GM04504 (cell line): ENCODE data around the gene SMIM13.
A peak's percentile ranks its signal among the peaks of the same experiment; 100 is the strongest.

Source experiments
- DNase-seq: peaks from one replicate; pipeline ENCODE4 v3.0.0-alpha.2; 2012; ENCODE audit warnings: low read depth

SMIM13 gene

GRCh38 chr6:11122380-11122779 is 28.7 kb downstream of the SMIM13 start:
- DNase-seq, result no peak

DNA sequence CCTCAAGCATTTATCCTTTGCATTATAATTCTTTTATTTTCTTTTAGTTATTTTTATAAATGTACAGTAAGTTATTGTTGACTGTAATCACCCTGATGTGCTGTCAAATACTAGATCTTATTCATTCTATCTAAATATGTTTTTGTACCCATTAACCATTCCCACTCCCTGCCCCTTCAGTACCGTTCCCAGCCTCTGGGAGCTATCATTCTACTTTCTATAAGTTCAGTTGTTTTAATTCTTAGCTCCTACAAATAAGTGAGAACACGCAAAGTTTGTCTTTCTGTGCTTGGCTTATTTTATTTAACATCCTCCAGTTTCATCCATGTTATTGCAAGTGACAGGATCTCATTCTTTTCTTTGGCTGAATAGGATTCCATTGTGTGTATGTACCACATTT is 30.3 kb downstream of the SMIM13 start:
- DNase-seq, result no peak

- no peak for DNase-seq
Observed at GRCh38 chr6:11126876-11127275, 33.2 kb downstream of the SMIM13 start.

GRCh38 chr6:11128608-11129007 is 35.0 kb downstream of the SMIM13 start:
- DNase-seq, result no peak

DNA sequence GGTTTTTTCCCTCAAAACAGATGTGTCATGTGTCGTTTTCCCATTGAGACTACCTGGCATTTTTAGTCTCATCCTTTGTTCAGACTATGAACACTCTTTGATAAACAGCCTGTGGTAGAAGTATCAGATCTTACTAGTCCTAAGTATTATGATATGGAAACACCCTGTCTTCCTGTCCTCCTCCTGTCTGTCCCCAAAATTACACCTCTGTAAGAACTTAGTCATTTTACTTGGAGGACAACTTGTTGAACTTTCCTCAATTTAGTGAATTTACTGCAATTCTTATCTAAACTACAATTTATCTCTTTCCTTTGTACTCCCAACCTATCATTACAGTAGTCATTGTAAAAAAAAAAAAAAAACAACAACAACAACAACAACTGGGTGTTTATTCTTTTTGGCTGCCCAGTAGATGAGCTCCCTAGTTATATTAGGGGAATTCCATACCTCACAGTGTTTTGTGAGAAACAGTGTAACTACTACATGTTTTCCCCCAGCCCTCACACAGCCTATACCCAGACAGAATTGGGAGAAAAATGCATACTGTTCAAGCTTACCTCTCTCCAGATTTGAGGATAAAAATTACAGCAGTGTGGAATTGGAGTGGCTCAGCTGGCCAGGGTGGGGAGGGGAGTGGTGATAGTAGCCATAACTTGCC is 36.4 kb downstream of the SMIM13 start:
- DNase-seq, result no peak

DNA sequence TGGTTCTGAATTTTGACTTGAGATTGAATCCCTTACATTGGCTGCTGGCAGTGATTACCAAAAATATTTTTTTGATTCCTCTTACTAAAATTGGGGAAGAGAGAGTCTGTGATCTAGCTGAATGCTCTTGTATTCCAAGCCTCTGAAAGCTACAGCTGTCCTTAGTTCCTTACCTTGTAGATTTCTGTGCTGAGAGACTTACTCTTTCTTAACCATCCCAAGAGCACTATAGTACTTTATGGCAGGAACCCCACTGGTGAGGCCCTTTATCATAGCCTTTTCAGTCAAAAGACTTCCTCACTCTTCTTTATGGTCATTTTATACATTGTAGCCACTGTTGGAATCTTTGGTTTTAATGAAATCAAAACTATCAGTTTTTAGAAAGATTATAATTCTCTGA is 37.0 kb downstream of the SMIM13 start:
- DNase-seq, result no peak

DNA sequence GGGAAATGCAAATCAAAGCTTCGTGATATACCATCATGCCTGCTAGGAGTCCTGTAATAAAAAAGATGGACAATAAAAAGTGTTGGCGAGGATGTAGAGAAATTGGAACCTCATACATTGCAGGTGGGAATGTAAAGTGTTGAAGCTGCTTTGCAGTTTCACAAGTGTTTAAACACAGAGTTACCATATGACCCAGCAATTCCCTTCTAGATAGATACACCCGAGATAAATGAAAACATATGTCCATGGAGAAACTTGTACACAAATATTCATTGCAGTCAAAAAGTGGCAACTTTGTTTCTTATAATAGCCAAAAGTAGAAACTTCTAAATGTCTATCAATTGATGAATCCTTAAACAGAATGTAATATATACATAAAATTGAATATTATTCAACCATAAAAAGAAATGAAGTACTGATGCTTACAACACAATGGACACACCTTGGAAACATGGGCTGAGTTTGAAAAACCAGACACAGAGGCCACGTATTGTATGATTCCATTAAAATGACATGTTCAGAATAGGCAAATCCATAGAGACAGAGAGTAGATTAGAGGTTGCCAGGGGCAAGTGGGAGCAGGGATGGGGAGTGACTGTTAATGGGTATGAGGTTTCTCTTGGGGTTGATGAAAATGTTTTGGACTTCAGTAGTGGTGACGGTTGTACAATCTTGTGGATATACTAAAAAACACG is 38.7 kb downstream of the SMIM13 start:
- DNase-seq, result no peak

- DNase-seq, result no peak
Observed at GRCh38 chr6:11133281-11133680, 39.6 kb downstream of the SMIM13 start.

GRCh38 chr6:11136809-11137208 is 43.2 kb downstream of the SMIM13 start:
- DNase-seq, result no peak

GRCh38 chr6:11139051-11139960 is 45.7 kb downstream of the SMIM13 start:
- no peak for DNase-seq

- DNase-seq, result no peak
Observed at GRCh38 chr6:11140056-11140455, 46.4 kb downstream of the SMIM13 start.

DNA sequence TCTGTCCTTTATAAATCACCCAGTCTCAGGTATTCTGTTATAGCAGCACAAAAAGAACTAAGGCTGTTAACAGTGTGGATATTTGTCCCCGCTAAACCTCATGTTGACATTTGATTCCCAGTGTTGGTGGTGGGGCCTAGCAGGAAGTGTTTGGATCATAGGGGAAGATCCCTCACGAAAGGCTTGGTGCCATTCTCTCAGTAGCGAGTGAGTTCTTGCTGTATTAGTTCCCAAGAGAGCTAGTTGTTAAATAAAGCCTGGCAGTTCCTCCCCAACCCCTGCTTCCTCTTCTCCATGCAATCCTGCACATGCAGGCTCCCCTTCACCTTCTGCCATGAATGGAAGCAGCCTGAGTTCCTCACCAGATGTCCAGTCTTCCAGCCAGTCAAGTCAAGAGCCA is 47.7 kb downstream of the SMIM13 start:
- no peak for DNase-seq

GRCh38 chr6:11142296-11143027 is 48.8 kb downstream of the SMIM13 start:
- DNase-seq, result no peak

- DNase-seq, result peak; percentile 80
Observed at GRCh38 chr6:11143394-11144371, 50.0 kb downstream of the SMIM13 start.

DNA sequence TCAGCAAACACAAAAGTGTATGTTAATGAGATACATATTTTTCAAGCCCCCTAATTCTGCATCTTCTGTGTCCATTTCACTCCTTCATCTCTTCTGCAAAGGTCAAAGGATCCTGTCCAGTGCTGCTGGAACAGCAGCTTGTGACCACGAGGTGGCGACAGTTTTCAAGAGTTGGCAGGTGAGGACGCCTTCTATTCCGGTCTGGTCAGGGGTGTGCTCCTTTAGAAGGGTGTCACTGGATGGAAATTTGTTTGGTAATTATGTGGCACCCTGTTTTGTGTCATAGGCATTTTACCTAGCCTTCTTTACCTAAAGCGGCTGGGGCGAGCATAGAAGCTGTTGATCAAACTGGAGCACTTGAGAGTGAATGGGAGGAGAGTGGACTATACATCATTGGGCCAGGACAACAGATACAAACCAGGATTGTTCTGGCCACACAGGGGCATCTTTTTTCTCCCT is 50.8 kb downstream of the SMIM13 start:
- peak; percentile 40 for DNase-seq

DNA sequence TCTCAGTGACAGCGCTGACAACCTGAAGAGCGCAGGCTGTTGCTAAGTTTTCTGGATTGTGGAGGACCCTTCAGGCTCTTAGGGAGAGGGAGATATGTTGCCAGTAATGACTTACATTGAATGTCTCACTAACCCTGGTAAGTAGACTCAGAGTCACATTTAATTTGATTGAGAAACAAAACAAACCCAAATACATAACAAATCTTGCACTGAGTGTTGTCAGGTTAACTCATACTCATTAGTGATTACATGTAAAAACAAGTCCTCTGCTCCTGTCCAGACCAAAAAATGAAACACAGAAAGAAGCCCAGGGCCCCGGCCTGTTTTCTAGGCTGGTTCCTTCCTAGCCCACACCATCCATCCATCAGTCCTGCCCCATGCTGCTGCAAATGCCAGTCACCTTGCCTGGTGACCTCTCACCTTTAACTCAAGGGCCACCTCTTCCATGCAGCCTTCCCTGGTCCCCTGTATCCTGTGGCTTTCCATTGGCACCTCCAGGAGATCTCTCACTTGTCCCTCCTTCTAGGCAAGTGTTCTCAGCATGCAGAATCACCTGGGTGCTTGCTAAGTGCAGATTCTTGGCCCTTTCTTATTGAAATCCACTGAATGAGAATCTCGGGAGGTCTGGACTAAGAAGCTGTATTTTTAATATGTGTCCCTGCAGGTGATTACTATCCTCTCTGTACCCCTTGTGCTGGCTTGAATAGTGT is 52.6 kb downstream of the SMIM13 start:
- no peak for DNase-seq

- no peak for DNase-seq
Observed at GRCh38 chr6:11149551-11149950, 55.9 kb downstream of the SMIM13 start.

DNA sequence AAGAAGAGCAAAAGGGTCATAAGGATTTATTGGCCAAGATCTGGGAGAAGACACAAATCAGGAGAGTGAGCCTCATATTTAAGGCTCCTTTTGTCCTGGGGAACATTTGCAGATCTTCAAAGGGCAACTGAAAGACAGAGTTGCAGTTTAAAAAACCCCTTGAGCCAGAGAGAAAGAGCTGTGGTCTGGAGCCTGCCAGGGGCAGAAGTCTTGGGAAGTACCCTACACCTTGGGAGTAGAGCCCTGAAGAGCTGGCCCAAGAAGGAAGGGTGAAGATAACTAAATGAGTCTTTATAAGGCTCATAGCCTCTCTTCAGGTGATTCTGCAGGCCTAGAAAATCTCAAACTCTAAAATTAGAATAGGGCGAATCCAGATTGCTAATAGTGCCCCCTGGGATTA is 57.9 kb downstream of the SMIM13 start:
- DNase-seq, result no peak

DNA sequence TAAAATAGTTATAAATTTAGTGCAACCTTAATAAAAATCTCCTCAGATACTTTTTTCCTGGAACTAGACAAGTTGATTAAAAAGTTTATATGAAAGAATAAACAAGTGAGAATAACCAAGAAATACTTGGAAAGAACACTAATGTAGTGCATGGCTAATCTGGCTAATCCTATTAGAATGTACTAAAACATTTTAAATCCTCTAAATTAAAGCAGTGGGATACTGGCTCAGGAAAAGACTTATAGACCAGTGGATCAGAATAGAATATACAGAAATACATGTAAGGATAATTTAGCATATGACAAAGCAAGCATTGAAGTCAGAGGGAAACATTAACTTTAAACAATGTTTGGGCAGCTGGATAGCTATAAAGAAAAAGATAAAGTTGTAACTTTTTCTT is 58.9 kb downstream of the SMIM13 start:
- DNase-seq, result no peak

DNA sequence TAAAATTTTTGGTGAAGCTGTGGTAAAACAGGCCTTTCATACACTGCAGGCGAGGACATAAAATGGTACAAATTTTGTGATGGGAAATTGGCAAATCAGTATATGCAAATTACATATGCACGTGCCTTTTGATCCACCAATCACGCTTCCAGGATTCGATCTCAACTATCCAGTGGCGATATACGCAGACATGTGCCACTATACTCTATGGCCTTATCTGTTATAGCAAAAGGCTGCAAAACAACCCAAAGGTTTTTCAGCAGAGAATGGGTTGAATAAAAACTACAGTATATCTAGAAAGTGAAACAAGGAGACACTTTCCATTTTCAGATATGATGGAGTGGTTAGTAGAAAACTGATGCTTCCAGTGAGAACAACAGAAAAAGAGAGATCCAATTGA is 59.8 kb downstream of the SMIM13 start:
- DNase-seq, result no peak
